HEK293T (cell line): Measurements from ENCODE around the gene NDUFS1.

Source experiments
- ELF4 ChIP-seq: fragments of 450-650 bp; IDR thresholded peaks from 2 replicates; pipeline ENCODE4 v1.6.1; 2017; ENCODE audit warnings: antibody characterized with exemption
- FOXK2 ChIP-seq: fragments of 450-650 bp; IDR thresholded peaks from 2 replicates; pipeline ENCODE4 v1.6.1; 2016; ENCODE audit warnings: mild to moderate bottlenecking
- SUZ12 ChIP-seq: fragments of 450-650 bp; IDR thresholded peaks from 2 replicates; pipeline ENCODE4 v1.6.1; 2016; ENCODE audit warnings: mild to moderate bottlenecking

- TF ChIP-seq FOXK2 (no peak), ELF4 (no peak), SUZ12 (no peak)
These were observed 46.2 kb downstream of the NDUFS1 start for GRCh38 chr2:206112846-206113547.
